Activated naive CD4-positive, alpha-beta T cell treated with anti-CD3 and anti-CD28 coated beads, Interleukin-2, amount 50 U/mL, for 72 hours (primary cell): Measurements from ENCODE around the gene HNRNPH1. TPM values are rescaled to one million over a fixed set of nuclear protein-coding genes. Genes with fewer than 3 reads are reported as not detected.
"Not testable (repeated sequence)": the region's sequence is repeated elsewhere in the genome, so short reads cannot be mapped to it uniquely, and the experiment has no call there.

Experiments
- ATAC-seq, 2 donors: fragments of 150-1000 bp; cut with Tn5 transposase; 2 replicates each; pipeline ENCODE4 v1.10.0; 2021; ENCODE audit warnings: mild to moderate bottlenecking in 2 of 2, moderate library complexity in 2 of 2
- DNase-seq, 2 donors: peaks; one replicate each; pipeline ENCODE4 v3.0.0; 2021 to 2022; ENCODE audit warnings: low spot score in 2 of 2
- H3K27ac Mint-ChIP-seq, 2 donors: one replicate each; pipeline ENCODE4 v1.8.0; 2022; ENCODE audit warnings: mild to moderate bottlenecking in 2 of 2, mixed read lengths in 2 of 2
- H3K36me3 Mint-ChIP-seq, 2 donors: one replicate each; pipeline ENCODE4 v1.8.0; 2022; ENCODE audit warnings: mixed read lengths in 2 of 2
- H3K9me3 Mint-ChIP-seq, 2 donors: one replicate each; pipeline ENCODE4 v1.8.0; 2022; ENCODE audit warnings: mixed read lengths in 2 of 2
- total RNA-seq, 2 donors: library from RNA; stranded (reverse); gene quantifications; one replicate each; pipeline ENCODE4 v1.2.3, GENCODE V29; 2022

HNRNPH1 gene
- total RNA-seq, 2 donors from 2014 or later = 925 to 947 TPM

GRCh38 chr5:179634370-179635172 is 11.1 kb upstream of the HNRNPH1 start:
- DNase-seq = peak in 1 of 2 donors; percentile 62

GRCh38 chr5:179633501-179634369 is 10.3 kb upstream of the HNRNPH1 start:
- not testable (repeated sequence) for ATAC-seq, H3K36me3 Mint-ChIP-seq, H3K27ac Mint-ChIP-seq, H3K9me3 Mint-ChIP-seq
- DNase-seq = peak in 1 of 2 donors; percentile 52

More at GRCh38 chr5:179634370-179635172, 11.1 kb upstream of the HNRNPH1 start:
- not testable (repeated sequence) for H3K36me3 Mint-ChIP-seq, H3K9me3 Mint-ChIP-seq, H3K27ac Mint-ChIP-seq
- ATAC-seq = peak; percentile 96 to 97

- Mint-ChIP-seq H3K9me3 (no peaks in the 10 kb centered on the region), H3K27ac (peak overlapping the region; percentile 99 to 100), H3K36me3 (peaks cover 45 to 48% of the 10 kb centered on the region in 2 donors)
- DNase-seq (no peak), ATAC-seq (no peak)
Measured at GRCh38 chr5:179624841-179625271, 1.4 kb upstream of the HNRNPH1 start.

- peaks cover 50 to 56% of the 10 kb centered on the region in 2 donors for H3K36me3 Mint-ChIP-seq
- DNase-seq (peak; percentile 57 to 75), ATAC-seq (peak; percentile 34 to 70)
- no peaks in the 10 kb centered on the region for H3K9me3 Mint-ChIP-seq
- H3K27ac Mint-ChIP-seq = peak overlapping the region; percentile 99 to 100
Measured at GRCh38 chr5:179623906-179624741, 653 bp upstream of the HNRNPH1 start.

- Mint-ChIP-seq H3K27ac (peak overlapping the region; percentile 99 to 100), H3K36me3 (peaks cover 69 to 77% of the 10 kb centered on the region in 2 donors), H3K9me3 (no peaks in the 10 kb centered on the region)
- ATAC-seq (no peak), DNase-seq (no peak)
Measured at GRCh38 chr5:179621551-179622214, 1.8 kb downstream of the HNRNPH1 start.

GRCh38 chr5:179620703-179621350 is 2.6 kb downstream of the HNRNPH1 start:
- DNase-seq = no peak
- peak overlapping the region; percentile 99 to 100 for H3K27ac Mint-ChIP-seq
- H3K36me3 Mint-ChIP-seq = peaks cover 77 to 86% of the 10 kb centered on the region in 2 donors
- H3K9me3 Mint-ChIP-seq = no peaks in the 10 kb centered on the region
- no peak for ATAC-seq

- DNase-seq = no peak
- Mint-ChIP-seq H3K9me3 (no peaks in the 10 kb centered on the region), H3K27ac (peak overlapping the region; percentile 99 to 100), H3K36me3 (peaks cover 80 to 91% of the 10 kb centered on the region in 2 donors)
- ATAC-seq = no peak
Measured at GRCh38 chr5:179620293-179620692, 3.2 kb downstream of the HNRNPH1 start.

- peak overlapping the region in 1 of 2 donors; percentile 100 for H3K27ac Mint-ChIP-seq
- no peak for DNase-seq
- H3K36me3 Mint-ChIP-seq = peaks cover 83 to 94% of the 10 kb centered on the region in 2 donors
- no peak for ATAC-seq
- no peaks in the 10 kb centered on the region for H3K9me3 Mint-ChIP-seq
Measured at GRCh38 chr5:179619776-179620175, 3.7 kb downstream of the HNRNPH1 start.

- Mint-ChIP-seq H3K27ac (peak overlapping the region; percentile 67 to 100), H3K9me3 (no peaks in the 10 kb centered on the region), H3K36me3 (peaks cover 83 to 92% of the 10 kb centered on the region in 2 donors)
- DNase-seq (no peak), ATAC-seq (no peak)
Measured at GRCh38 chr5:179618923-179619554, 4.4 kb downstream of the HNRNPH1 start.

- ATAC-seq (no peak), DNase-seq (no peak)
- H3K27ac Mint-ChIP-seq = peak overlapping the region; percentile 10 to 100
- H3K9me3 Mint-ChIP-seq = no peaks in the 10 kb centered on the region
- H3K36me3 Mint-ChIP-seq = peaks cover 83 to 92% of the 10 kb centered on the region in 2 donors
Measured at GRCh38 chr5:179617930-179618329, 5.5 kb downstream of the HNRNPH1 start.

GRCh38 chr5:179616002-179616594 is 7.4 kb downstream of the HNRNPH1 start:
- Mint-ChIP-seq H3K36me3 (peaks cover 65 to 76% of the 10 kb centered on the region in 2 donors), H3K9me3 (no peaks in the 10 kb centered on the region), H3K27ac (peak overlapping the region; percentile 11 to 100)
- no peak for DNase-seq
- no peak for ATAC-seq

- Mint-ChIP-seq H3K9me3 (no peaks in the 10 kb centered on the region), H3K27ac (peak overlapping the region; percentile 44 to 96), H3K36me3 (peaks cover 56 to 67% of the 10 kb centered on the region in 2 donors)
- ATAC-seq (no peak), DNase-seq (no peak)
Measured at GRCh38 chr5:179615203-179615602, 8.3 kb downstream of the HNRNPH1 start.

- DNase-seq (no peak), ATAC-seq (no peak)
- Mint-ChIP-seq H3K27ac (peak overlapping the region; percentile 44 to 96), H3K9me3 (no peaks in the 10 kb centered on the region), H3K36me3 (peaks cover 52 to 62% of the 10 kb centered on the region in 2 donors)
Measured at GRCh38 chr5:179614745-179615144, 8.7 kb downstream of the HNRNPH1 start.

GRCh38 chr5:179613460-179614071 is 9.9 kb downstream of the HNRNPH1 start:
- peak overlapping the region; percentile 56 to 96 for H3K27ac Mint-ChIP-seq
- H3K36me3 Mint-ChIP-seq = peaks cover 45 to 51% of the 10 kb centered on the region in 2 donors
- ATAC-seq (no peak), DNase-seq (no peak)
- H3K9me3 Mint-ChIP-seq = no peaks in the 10 kb centered on the region
